Measurements from ENCODE around the gene MAN2A1.

The MAN2A1 gene

DNA sequence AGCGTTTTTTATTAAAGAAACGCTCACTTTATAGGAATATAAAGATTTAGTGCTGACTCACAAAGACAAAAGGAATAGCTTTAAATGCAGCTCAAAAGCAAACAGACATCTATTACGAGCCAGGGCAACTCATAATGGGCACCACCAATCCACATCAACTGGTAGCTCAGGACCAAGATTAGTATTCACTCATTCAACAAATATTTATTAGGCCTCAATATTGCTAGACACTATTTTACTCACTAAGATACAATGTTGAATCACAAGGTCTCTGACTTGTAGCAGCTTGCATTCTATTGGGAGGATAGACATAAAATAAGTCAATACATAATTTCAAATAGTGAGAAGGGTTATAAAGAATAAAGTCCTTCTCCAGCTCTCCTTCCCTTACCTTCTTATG is 8.0 kb upstream of the MAN2A1 start:
- DNase-seq (ENCODE audit: low spot score), result no peak

DNA sequence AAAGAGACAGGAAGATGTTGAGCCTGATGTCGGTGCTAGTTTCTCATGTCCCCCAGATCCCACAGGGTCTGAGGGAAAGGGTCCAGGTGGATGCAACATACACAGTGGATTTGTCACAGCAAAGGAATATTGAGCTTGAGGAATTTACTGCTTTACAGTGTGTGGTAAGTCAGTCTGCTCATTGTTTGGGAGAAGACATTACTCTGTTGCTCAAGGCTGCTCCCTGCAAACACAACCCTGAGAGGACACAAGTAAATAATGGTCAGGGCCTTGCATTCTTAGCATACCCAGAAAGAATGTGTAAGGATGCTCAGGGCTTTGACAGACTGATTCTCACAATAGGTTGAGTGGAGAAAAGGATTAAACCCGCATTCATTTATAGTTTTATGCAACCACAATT is 7.3 kb upstream of the MAN2A1 start:
- no peak for DNase-seq (ENCODE audit: low spot score)

DNA sequence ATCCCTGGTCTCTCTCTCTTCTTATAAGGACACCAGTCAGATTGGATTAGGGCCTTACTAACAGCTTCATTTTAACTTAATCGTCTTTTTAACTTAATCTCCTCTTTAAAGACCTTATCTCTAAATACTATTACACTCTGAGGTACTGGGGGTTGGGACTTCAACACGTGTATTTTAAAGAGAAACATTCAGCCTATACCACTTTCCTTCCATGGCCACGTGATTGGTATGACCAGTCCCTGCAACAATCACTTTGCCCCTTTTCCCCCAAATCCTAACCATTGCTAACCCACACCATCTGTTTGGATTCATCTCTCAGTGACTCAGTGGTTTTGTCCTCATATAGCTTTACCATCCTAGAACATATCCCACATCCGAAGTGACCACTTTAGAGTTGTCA is 3.8 kb upstream of the MAN2A1 start:
- no peak for DNase-seq (ENCODE audit: low spot score)

DNA sequence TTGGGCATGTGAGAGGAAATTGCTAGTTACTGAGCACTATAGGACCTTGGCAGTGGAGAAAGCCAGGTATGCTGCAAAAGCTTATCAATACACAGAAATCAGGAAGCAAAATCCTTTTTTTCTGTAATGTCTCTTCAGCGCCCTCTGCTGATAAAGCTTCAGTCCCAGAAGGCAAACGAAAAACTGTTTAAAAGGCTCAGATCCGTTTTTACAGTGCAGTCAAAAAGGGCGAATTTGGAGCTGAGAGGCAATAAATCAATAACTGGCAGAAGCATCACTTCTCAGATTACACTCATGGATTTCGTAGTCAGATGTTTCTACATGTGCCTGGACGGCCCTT is 1.1 kb upstream of the MAN2A1 start:
- no peak for DNase-seq (ENCODE audit: low spot score)

DNA sequence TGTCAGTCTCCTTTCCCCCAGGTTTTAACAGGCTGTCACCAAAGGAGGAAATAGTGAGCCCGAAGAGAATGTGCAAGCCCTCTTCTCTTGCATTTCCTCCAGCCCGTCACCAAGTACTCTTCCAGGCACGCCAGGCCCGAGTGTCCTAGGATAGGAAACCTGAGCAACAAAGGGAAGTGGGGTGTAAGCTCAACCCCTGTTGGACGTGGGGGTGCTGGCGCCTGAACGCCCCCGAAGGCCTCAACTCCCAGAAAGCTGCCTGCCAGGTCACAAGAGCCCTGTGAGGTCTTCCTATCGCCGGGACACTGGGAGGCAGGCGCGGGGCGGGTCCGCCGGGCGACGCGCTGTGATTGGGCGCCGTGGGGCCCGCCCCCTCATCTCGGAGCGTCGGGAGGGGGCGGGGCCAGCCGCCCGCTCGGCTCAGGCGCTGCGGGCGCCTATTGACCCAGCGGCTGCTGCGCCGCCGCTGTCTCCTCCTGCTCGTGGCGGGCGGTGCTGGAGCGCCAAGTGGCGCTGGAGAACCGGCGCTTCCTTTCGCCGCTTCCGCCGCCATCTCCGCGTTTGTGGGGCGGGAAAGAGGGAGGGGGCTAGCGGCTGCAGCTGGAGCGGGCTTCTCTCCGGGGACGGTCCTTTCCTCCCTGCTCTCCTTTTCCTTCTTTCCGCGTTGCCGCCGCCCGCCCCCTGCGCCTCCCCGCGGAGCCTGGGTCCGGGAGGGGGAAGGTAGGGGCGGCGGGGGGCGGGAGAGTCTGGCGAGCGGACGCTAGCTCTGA is 572 bp upstream of the MAN2A1 start:
- DNase-seq (ENCODE audit: low spot score), result peak; percentile 50

DNA sequence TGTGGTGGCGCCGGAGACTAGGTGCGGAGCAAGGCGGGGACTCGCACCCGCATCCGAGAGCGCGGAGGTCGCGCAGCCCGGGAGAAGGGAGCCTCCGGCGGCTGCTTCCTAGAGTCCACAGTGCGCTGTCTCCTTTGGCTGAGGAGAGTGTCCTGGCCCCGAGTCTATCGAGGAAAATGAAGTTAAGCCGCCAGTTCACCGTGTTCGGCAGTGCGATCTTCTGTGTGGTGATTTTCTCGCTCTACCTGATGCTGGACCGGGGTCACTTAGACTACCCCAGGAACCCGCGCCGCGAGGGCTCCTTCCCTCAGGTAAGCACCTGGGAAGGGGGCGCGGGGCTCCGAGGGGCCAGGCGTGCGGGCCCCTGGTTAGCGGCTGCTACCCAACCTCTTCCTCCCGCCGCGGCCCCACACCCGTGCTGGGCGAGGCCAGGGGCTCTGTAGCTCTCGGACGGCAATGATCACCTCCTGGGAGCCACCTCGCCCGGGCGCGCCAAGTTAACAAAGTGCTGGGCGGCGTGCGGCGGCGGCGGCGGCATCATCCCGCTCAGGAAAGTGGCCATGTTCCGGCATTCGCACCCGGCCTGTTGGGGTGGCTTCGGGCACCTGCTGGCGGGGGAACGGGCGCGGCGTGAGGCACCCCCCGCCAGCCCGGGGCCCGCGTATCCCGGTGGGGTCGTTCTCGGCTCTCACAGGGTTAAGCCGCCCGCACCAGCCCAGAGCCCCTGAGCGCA is 681 bp downstream of the MAN2A1 start:
- DNase-seq (ENCODE audit: low spot score), result no peak

DNA sequence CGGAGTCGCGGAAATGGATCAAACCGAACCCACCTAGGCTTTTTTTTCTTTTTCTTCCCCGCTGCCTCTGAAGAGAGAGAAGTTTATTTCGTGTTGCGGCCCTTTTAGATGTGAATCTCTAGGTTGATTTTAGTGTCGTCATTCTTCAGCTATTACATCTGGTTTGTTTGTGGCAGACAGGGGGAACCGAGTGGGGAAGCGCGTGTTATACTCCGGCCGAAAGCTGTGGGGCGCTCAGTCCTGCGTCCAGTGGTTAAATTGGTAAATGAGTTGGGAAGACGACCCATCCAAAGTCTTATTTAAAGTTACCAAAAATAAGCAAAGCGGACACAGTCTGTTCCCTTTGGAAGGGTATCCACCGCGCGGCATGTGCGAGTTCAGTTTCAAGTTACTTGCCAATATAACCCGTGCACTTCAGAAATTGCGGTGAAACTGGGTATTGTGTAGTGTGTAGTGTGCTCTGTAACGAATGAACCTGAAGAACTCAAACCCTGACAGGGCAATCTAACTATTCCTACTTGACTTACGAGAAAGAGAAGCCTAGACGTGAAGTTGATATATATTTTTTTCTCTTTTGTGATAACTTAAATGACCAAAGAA is 1.3 kb downstream of the MAN2A1 start:
- peak; percentile 13 for DNase-seq (ENCODE audit: low spot score)

DNA sequence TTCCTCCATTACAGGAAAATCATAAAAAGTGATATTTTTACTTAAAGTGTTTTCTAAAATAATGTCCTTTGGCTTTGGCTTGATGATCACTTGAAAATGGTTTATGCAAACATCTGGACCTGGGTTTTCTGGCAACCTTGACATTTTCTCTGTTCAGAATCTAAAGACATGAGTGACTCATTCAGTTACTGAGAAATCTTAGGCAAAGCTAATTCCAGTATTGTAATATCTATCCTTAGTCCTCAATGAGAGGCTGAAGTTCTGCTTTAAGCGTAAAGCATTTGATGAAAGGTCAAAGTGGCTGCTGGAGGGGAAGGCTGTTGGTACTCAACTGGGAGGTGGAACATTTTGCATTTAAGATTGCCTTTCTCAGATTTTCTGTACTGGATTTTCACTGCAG is 2.3 kb downstream of the MAN2A1 start:
- no peak for DNase-seq (ENCODE audit: low spot score)

DNA sequence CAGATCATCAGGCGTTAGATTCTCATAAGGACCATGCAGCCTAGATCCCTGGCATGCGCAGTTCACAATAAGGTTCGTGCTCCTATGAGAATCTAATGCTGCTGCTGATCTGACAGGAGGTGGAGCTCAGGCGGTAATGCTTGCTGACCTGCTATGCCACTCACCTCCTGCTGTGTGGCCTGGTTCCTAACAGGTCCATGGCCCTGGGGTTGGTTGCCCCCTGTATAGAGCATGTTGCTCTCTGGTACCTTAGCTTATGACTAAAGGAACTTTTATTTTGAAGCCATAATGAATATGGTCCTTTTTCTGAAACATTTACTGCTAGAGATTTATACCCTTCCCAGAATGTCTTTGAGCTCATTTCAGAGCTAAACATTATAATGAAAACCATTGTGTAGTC is 3.1 kb downstream of the MAN2A1 start:
- DNase-seq (ENCODE audit: low spot score), result no peak

DNA sequence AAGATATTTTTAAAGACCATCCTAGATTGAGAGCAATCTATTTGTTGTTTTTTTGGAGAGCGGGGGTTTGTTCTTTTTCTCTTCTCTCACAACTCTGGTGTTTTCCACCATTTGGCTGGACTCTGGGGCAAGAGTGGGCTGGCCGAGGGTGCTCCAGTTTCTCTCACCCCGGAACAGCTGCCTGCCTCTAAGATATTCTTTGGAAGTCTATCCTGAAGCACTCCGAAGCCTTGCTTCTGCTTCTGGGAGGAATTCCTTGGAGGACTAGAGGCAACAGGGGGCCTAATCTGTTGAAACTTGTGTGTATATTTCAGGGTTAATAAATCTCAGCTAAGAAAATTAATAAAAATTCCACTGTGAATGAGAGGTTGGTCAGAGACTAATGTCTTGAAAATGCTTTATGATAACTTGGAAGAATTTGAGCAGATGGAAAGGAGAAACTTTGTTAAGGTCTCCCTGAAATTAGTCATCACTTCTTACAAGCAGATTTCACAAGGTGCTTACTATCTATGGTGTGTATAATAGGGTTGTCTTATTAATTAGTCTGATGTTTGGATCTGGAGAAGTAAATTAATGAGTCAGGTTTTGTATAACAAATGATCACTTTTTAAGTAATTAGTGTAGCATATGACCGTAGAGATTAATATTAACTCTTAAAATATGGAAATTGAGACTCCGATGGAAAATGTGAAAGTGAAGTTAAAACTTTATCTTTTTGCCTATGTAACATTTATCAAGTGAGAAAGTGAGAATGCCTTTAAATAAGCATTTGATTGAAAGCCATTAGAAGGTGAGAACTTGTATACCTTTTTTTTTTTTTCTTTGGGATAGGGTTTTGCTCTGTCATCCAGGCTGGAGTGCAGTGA is 4.0 kb downstream of the MAN2A1 start:
- no peak for DNase-seq (ENCODE audit: low spot score)

DNA sequence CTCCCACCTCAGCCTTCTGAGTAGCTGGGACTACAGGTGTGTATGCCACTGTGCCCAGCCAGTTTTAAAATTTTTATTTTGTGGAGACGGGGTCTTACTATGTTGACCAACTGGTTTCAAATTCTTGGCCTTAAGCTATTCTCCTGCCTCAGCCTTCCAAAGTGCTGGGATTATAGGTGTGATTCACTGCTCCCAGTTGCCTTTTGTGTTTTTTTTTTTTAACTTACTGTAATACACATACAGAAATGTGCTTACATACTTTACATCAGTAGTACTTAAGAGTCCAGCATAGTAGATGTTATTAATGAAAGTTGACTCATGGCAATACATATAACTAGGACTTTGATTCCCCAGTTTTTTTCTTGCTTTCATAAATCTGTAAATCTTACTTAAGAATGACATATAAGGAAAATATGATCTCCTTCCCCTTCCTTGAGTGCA is 4.7 kb downstream of the MAN2A1 start:
- no peak for DNase-seq (ENCODE audit: low spot score)

DNA sequence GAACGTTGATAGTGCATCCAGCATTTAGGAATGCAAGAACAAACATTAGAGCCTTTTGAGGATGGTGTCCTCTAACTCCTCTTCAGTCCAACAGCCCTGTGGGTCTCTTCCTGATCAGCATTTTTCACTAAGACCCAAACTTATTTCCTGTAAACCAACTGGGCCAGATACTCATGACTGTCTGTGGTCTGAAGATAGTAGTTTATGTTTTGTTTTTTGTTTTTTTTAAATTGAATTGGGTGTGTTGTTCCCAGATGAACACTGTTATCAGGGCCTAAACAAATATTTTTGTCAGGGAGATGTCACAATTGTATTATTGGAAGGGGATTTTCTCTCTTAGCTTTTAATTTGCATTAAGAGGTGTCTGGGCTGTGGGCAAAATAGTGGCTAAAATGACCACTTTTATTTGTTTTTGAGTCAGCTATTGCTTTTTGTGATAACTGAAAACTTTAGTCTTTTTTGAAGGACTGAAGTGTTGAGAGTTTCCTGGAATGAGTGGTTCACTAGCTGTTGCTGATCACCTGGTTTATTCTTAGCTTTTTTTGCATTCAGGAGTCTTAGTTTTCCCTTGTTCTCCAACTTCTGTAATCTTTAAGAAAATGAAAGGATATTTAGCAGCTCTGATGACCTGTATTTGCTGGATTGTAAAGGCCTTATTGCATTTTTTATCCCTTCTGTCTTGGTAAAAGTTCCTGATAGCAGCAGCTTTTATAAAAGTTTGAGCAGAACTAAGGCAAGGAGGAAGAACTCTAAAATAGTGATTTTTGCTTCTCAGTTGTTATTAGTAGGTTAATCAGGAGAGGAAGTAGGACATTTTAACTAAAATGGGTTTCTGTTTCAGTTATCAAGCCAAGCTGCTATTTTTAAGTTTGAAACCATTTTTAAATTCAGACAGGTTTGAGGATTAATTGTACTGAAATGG is 5.5 kb downstream of the MAN2A1 start:
- DNase-seq (ENCODE audit: low spot score), result no peak

DNA sequence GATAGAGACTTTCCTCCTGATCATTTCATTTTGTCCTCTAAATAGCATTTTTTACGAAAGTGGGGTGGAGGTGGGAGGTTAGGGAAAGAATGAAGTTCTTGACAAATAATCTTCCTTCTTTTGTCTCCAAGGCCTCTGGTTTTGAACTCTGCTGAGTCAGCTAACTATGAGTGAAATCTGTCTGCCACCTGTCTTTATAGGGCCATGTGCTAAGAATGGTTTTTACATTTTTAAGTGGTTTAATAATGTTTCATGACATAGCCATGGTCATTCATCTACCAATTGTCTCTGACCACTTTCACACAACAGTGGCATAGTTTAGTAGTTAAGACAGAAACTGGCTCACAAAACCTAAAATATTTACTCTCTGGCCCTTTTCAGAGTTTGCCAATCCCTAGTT is 7.6 kb downstream of the MAN2A1 start:
- DNase-seq (ENCODE audit: low spot score), result no peak

DNA sequence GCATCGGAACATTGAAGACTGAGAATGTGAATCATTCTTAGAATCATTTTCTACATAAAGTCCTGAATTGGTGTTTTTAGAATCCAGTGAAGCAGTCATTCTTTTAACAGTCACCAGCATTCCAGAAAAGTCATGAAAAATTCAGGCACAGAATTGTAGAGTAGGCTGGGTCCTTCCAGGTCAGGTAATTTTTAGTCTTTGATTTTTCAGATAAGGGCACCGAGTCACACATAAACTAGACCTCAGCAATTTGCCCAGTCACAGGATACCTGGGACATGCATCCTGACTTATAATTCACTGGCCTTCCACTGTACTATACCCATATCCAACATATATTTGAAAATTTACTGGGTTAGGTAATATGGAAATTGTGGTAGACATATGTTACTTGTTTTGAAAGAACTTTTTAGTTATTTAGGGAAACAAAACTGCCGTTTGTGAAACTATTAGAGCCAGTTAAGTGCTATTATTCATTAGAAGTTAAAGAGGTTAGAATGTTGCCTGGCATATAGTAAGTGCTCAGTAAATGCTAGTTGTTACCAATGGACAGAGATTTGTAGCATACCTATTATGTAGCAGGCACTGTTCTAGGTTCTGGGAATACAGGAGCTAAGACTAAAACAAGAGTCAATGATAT is 10.9 kb downstream of the MAN2A1 start:
- no peak for DNase-seq (ENCODE audit: low spot score)

DNA sequence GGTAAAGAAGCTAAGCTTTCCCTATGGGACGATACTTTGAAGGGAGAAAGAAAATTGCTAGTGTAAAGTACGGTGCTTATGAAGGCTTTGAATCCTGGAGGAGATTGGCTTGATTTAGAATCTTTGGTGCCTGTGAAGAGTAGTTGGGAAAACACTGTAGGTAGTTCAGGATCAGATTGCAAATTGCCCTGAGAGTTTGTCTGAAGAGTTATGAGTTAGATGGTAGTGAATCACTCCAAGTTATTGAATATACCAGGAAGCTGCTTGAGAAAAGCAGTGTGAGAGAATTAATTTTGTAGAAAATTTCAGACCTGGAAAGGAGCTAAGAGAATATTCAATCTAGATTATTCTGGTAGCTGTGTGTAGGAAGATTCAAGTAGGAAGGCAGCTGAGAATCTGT is 11.5 kb downstream of the MAN2A1 start:
- no peak for DNase-seq (ENCODE audit: low spot score)

DNA sequence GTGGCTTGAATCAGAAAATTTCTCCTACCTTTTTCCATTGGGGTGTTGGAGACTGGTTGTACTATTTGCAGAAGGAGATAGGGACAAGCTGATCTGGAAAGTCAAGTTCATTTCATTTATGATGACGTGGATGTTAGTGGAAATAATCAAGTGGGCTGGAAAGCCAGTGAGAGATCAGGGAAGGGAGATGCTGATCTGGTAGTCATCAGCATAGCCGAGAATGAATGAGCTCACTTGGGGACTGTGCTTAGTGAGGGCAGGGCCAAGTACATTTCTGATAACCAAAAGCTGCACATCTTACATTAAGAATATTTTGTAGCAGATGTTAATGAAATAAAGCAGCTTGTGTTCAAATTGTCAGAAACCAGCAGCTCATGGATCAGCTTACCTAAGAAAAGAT is 12.1 kb downstream of the MAN2A1 start:
- DNase-seq (ENCODE audit: low spot score), result no peak

DNA sequence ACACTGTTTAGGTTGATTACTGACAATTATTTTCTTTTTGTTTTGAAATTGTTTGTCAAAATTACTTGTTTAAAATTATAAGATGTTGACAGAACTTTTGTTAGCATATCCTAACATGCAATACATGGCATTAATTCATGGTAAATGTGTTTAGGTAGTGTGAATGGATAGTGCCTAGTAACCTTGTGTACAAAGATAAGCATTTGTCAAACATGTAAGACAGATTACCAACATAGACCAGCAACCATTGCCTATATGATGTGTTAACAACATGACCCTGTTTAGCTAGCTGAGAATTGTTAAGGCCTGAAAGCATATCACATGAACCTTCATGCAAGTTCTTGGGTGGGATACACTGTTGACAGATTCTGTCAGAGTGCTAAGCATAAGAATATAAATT is 13.4 kb downstream of the MAN2A1 start:
- no peak for DNase-seq (ENCODE audit: low spot score)

DNA sequence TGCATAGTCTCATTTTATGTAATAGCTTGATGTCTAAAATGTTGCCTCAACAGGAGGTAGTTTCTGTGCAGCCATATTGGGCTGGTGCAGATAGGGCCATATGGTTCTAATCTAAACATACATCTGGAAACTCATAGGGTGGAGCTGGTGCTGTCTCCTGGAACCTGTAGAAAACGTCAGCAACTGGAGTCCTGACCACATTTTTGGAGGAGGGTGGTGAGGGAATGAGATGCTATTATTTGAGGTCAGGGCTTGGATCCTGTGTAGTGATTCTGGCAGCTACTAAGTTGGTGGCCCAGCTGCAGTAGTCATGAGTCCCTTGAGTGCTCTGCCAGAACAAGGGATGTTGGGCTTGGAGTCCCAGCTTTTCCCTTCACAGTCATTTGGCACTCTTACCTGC is 14.1 kb downstream of the MAN2A1 start:
- no peak for DNase-seq (ENCODE audit: low spot score)

DNA sequence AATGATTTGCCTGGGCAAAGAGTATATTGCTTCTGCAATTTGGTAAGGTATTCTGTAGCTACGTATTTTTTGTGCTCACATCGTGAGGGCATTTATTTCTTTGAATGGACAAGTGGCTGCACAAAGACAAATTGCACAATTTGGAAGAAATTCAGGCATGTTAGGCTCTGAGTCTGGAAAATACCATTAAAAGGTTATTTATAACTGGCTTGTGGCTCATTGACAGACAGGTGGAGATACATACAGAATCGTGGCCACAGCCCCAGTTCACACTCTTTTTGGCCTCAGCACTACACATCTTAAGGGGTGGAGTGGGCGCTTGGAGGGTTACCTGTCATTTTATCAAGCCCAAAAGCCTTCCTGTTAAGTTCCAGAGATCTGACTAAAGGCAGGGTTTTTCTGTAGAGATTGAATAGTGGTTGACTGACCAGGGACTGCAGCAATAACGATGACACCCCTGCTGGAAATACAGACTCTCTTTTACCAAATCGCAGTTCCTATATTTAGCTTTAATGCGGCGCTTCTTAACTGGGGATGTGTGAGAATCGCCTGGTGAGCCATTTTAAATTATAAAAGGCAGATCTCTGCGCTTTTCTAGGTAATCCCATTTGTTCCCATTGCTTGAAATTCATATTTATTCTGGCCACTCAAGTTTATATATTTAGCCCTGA is 14.7 kb downstream of the MAN2A1 start:
- DNase-seq (ENCODE audit: low spot score), result no peak

DNA sequence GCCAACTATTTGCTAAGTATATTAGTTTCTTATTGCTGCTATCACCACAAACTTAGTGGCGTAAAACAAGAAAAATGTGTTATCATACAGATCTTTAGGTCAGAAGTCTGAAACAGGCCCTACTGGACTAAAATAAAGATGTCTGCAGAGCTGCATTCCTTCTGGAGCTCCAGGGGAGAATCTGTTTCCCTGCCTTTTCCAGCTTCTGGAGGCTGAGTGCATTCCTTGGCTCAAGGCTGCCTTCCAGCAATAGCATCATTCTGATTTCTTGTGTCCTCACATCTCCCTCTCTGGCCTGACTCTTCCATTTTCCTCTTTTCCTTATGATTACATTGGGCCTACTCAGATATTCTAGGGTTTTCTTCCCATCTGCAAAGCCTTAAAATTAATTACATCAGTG is 15.9 kb downstream of the MAN2A1 start:
- no peak for DNase-seq (ENCODE audit: low spot score)
